Smooth muscle cell of the brain vasculature (primary cell): ENCODE measurements around the gene DPP6.
"Not testable (repeated sequence)": the region's sequence is repeated elsewhere in the genome, so short reads cannot be mapped to it uniquely, and the experiment has no call there.

Experiments used
- DNase-seq: peaks from one replicate; pipeline ENCODE4 v3.0.0-alpha.2; 2012; ENCODE audit warnings: low read depth, low spot score

DPP6 gene

DNA sequence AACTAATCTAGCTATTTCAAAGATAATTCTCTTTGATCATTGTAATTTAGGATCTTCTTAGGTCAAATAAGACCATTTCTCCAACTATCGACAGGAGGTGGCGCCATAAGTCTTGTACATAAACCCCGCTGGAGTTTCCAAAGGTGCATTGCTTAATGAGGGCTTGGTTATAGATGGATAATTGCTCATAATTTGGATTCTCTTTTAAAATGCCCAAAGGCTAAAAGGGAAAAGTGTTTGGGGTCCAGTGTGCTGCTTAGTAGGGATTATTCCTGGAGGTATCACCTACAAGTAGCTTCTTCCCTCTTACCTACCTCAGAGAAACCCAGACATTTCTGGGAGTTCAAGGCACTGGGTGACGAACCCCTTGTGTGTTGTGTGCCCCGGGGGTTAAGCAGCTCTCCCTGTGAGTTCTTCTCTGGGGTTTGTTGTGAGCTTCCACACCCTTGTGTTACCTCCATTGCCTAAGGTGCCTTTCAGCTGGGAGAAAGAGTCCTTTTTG lies 875.5 kb downstream of the DPP6 start:
- peak; percentile 70 for DNase-seq

DNA sequence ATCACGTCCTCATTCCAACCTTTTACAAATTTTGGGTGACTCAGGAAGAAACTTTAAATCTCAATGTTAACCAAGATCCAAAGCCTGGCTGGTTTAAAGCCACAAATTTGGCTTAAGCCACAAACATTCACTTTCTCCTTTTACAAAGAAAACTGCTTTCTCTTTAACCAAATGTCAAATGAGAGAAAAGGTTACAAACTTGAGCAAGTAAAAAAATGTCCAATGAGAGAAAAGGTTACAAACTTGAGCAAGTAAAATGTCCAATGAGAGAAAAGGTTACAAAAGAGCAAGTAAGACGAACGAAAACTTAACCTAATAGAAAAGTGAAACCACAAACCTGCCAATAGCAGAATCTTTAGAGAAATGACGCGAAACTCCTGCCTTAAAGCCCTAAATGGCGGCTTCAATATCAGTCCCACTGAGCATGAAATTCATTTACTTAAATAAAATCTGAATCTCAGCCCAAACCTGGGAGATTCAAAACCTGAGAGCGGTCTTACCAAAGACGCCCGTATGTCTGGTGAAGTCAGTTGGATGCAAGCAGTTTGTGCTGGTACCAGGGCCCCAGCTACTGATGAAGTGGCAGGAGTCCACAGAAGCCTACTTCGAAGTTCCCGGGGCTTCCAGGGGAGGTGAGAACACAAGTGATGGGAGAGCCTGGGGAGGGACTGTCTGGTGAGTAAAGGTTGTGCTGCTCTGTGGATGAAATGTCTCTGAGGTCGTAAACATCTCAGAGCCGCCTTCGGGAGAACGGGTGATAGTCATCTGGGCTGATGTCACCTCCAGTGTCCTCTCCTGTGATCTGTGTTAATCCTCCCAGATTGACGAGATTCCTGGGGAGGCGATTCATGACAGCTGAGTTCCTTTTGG lies 876.2 kb downstream of the DPP6 start:
- DNase-seq, result peak; percentile 85

DNA sequence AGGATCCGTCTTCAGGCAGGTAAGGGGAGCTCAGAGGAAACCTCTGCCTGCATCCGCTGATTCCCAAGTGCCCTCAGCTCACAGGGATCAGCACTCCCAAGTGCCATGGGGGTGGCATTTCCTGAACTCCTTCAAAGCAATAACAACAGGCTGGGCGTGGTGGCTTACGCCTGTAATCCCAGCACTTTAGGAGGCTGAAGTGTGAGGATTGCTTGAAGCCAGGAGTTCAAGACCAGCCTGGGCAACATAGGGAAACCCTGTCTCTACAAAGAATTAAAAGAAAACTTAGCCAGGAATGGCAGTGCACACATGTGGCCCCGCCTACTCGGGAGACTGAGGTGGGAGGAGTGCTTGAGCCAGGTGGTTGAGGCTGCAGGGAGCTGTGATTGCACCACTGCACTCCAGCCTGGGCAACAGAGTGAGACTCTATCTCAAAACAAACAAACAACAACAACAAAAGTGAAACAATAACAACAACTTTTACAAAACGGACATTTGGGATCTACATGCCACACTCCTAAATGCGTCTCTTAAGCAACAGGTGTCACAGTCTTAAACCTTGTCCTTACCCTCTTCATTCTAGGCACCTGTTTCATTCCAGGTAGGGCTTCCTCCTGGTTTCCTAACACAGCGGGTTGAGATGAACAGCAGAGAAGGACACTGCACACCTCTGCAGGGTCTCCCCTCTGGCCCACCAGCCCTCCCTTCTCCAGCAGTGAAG lies 877.0 kb downstream of the DPP6 start:
- no peak for DNase-seq

DNA sequence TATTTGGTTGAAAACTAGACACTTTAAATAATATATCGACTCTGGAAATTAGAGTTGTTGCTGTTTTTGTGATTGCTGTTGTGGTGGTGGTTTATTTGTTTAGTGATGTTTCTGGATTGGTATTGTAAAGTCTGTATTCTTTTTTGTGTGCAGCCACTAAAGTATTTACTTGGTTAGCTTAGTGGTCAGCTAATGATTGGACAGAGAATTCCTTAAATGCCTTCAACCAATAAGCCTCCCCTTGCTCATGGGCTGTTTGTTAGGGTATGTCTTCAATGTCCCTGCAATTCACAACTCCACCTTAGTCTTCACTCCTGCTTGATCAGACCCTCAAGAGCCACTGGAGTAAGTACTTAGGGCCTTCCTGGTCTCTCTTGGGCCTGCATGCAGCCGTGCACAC lies 879.7 kb downstream of the DPP6 start:
- DNase-seq, result no peak

DNA sequence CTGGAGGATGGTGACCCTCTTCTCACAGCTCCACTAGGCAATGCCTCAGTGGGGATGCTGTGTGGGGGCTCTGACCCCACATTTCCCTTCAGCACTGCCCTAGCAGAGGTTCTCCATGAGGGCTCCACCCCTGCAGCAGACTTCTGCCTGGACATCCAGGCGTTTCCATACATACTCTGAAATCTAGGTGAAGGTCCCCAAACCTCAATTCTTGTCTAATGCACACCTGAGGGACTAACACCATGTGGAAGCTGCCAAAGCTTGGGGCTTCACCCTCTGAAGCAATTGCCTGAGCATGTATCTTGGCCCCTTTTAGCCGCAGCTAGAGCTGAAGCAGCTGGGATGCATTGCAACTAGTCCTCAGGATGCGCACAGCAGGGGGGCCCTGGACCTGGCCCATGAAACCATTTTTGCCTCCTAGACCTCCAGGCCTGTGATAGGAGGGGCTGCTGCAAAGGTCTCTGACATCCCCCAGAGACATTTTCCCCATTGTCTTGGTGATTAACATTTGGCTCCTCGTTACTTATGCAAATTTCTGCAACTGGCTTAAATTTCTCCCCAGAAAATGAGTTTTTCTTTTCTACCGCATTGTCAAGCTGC lies 882.3 kb downstream of the DPP6 start:
- DNase-seq, result not testable (repeated sequence)

DNA sequence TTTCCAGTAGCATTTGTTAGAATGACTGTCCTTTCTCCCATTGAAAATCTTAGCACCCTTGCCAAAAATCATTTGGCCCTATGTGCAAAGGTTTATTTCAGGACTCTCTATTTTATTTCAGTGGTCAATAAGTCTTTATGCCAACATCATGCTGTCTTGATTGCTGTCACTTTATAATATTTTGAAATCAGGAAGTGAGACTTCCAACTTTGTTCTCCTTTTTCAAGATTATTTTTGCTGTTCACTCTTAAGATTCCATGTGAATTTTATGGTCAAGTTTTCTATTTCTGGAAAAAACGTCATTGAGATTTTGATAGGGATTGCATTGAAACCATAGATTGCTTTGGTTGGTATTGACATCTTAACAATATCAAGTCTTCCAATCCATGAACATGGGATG lies 885.6 kb downstream of the DPP6 start:
- DNase-seq, result no peak

DNA sequence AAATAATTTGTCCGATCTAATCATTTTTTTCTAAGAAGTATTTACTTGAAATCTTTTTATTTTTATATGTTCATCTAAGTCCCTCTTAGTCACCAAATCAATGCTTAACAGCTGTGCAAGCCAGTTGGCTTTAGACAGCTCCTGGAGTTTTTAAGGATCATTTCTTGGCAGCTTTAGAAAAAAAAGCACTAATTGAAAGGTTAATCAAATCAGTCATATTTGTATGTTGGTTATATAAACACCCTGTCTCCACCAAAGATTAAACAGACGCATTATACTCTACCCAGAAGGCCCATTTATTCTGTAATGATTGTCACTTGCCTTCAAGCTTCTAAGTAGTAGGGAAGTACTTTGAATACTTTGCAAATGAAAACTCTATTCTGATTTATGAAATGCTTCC lies 890.5 kb downstream of the DPP6 start:
- no peak for DNase-seq
